Kidney (tissue), 14 donors: ENCODE measurements around the gene FCRL2. TPM values are rescaled to one million over a fixed set of nuclear protein-coding genes. Genes with fewer than 3 reads are reported as not detected.

Source experiments
- DNase-seq, 5 donors: peaks; one replicate each; pipeline ENCODE4 v3.0.0-alpha.2; 2013 to 2020
- FAIRE-seq: peaks from 2 replicates; lab custom pipeline; 2012; peaks lifted over from hg19 to GRCh38; lab: Jason Lieb, UNC
- H3K27ac ChIP-seq, 2 donors: one replicate each; pipeline ENCODE4 v1.7.0; 2013; ENCODE audit warnings: low read depth in 2 of 2, low read length in 2 of 2, inconsistent platforms in 1 of 2
- H3K27me3 ChIP-seq: one replicate; pipeline ENCODE4 v1.7.1; 2013; ENCODE audit warnings: low read length, inconsistent platforms; ENCODE audit not compliant: control insufficient read depth, insufficient read depth
- H3K36me3 ChIP-seq, 3 donors: one replicate each; pipeline versions ENCODE4 v1.7.0 to v1.7.1; 2013; ENCODE audit warnings: low read length in 3 of 3, control low read depth in 1 of 3, inconsistent platforms in 1 of 3; ENCODE audit not compliant: insufficient read depth in 3 of 3, control insufficient read depth in 2 of 3
- H3K4me1 ChIP-seq, 3 donors: one replicate each; pipeline versions ENCODE4 v1.7.0 to v1.7.1; 2013; ENCODE audit warnings: low read length in 3 of 3, inconsistent platforms in 1 of 3, low read depth in 1 of 3; ENCODE audit not compliant: control insufficient read depth in 2 of 3, insufficient read depth in 2 of 3
- H3K4me3 ChIP-seq, 3 donors: one replicate each; pipeline versions ENCODE4 v1.7.0 to v1.8.1; 2013; ENCODE audit warnings: low read length in 3 of 3, control low read depth in 1 of 3, inconsistent platforms in 1 of 3
- H3K9ac ChIP-seq, 3 donors: one replicate each; pipeline versions ENCODE4 v1.7.0 to v1.7.1; 2013; ENCODE audit warnings: low read length in 3 of 3, control low read depth in 1 of 3, inconsistent platforms in 1 of 3
- H3K9me3 ChIP-seq, 3 donors: one replicate each; pipeline versions ENCODE4 v1.7.0 to v1.7.1; 2013; ENCODE audit warnings: low read length in 3 of 3, control low read depth in 1 of 3, inconsistent platforms in 1 of 3; ENCODE audit not compliant: control insufficient read depth in 2 of 3, insufficient read depth in 1 of 3
- intact Hi-C: fragments of 100-400 bp; cut with DNase I; formaldehyde crosslinking; loops from one replicate; pipeline ENCODE4 v1.11.1; 2022
- polyA plus RNA-seq: library from polyadenylated mRNA; stranded (reverse); fragments of 350-450 nt; fragmentation: Illumina TruSeq; extraction: RNeasy Lipid Tissue Mini Kit (QIAGEN cat#74804); gene quantifications from one replicate; pipeline ENCODE4 v1.2.3, GENCODE V29; 2014; ENCODE audit warnings: low read depth, low replicate concordance; ENCODE audit not compliant: insufficient read depth
- total RNA-seq: library from RNA; stranded (reverse); fragmentation: NEBNext Ultra II Directional; extraction: Animal tissue kit (Norgen Biotek cat#: 25700); gene quantifications from one replicate; pipeline ENCODE4 v1.2.1, GENCODE V29; 2021
- TF ChIP-seq, protein P1 (sequence below): IDR thresholded peaks from 3 replicates; pipeline ENCODE4 v1.5.1; 2012; ENCODE audit warnings: mild to moderate bottlenecking, moderate library complexity, borderline replicate concordance; ENCODE audit not compliant: insufficient read depth; ENCODE audit errors: extremely low read depth
- donor health status: control.
- donor health status: control.
- donor health status: control.
- donor health status: control.
- donor health status: control.
- donor health status: DM: yes; HTN: yes; CAD: no.
- donor health status: Normal renal cell carcinoma (clear cell type).

FCRL2 gene
- total and polyA plus RNA-seq, 2 donors from 2014 or later, result 2.5 TPM; not detected in 1

DNA sequence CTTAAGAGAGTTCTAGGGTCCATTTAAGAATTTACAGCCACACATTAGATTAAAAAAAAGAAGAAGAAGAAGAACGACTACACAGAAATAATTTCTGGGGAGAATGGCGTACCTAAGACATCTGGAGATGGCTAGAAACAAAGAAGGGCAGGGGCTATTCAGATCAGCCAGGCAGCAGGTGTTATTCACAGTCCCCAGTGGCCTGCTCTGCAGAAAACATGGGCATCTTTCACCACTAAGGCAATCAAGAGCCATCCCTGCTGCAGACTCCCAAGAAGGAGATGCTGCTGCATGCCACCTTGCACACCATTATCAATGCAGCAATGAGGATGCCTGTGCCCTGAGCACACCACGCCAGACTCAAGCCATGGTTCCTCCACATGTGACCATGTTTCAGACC, 7.9 kb upstream of the FCRL2 start:
- H3K9me3 ChIP-seq, result no peaks in the 10 kb centered on the region
- no peak for DNase-seq
- H3K27ac ChIP-seq, result no peak overlapping the region
- TF ChIP-seq, protein P1, sequence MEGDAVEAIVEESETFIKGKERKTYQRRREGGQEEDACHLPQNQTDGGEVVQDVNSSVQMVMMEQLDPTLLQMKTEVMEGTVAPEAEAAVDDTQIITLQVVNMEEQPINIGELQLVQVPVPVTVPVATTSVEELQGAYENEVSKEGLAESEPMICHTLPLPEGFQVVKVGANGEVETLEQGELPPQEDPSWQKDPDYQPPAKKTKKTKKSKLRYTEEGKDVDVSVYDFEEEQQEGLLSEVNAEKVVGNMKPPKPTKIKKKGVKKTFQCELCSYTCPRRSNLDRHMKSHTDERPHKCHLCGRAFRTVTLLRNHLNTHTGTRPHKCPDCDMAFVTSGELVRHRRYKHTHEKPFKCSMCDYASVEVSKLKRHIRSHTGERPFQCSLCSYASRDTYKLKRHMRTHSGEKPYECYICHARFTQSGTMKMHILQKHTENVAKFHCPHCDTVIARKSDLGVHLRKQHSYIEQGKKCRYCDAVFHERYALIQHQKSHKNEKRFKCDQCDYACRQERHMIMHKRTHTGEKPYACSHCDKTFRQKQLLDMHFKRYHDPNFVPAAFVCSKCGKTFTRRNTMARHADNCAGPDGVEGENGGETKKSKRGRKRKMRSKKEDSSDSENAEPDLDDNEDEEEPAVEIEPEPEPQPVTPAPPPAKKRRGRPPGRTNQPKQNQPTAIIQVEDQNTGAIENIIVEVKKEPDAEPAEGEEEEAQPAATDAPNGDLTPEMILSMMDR, result no peak
- no peaks in the 10 kb centered on the region for H3K4me1 ChIP-seq
- intact Hi-C loops, result no loop called here
- no peaks in the 10 kb centered on the region for H3K27me3 ChIP-seq
- FAIRE-seq, result no peak
- H3K9ac ChIP-seq, result no peak overlapping the region
- no peak overlapping the region for H3K4me3 ChIP-seq
- H3K36me3 ChIP-seq, result no peaks in the 10 kb centered on the region

DNA sequence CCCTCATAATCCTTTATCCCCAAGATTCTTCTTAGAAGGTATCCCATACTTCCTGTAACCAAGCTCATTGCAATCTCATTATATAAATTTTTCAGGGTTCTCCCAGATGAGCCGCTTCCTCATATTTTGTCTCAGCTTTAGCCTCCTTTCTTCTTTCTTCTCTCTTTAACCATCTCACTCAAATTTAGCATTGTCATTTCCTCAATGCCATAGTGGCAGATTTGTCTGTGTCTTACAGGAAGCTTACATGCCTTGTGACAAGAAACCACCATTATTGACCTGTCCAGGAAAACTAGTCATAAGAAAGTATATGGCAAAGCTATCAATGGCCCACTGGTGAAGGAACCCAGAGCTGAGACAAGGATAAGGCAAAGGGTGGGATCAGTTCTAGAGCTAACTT, 6.0 kb upstream of the FCRL2 start:
- FAIRE-seq, result no peak
- intact Hi-C loops, result no loop called here

DNA sequence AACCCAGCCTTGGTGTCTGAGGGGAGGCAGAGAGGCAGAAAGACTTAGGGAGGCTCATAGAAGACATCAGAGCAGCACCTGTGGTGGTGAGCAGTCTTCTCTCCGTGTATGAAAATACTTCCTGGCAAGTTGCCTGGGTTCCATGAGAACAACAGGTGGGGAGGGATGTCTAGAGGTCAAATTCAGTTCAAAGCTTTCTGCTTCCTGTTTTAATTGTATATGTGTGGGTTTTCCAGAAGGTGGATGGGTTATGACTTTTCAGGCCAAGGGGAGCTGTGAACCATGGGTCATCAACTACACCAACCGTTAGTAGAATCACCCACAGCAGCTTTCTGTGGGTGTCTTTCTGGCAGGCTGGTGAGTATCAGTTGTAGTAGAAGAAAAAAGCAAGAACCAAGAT, 4.1 kb upstream of the FCRL2 start:
- no peak for FAIRE-seq
- intact Hi-C loops, result no loop called here
- no peak overlapping the region for H3K27ac ChIP-seq
- no peak overlapping the region for H3K9ac ChIP-seq
- TF ChIP-seq, protein P1, result no peak
- H3K36me3 ChIP-seq, result no peaks in the 10 kb centered on the region
- no peaks in the 10 kb centered on the region for H3K27me3 ChIP-seq
- H3K4me1 ChIP-seq, result no peaks in the 10 kb centered on the region
- no peaks in the 10 kb centered on the region for H3K9me3 ChIP-seq
- no peak for DNase-seq
- H3K4me3 ChIP-seq, result no peak overlapping the region

More for the DNA sequence above, 6.0 kb upstream of the FCRL2 start:
- no peaks in the 10 kb centered on the region for H3K36me3 ChIP-seq
- no peak overlapping the region for H3K27ac ChIP-seq
- no peak overlapping the region for H3K4me3 ChIP-seq
- no peaks in the 10 kb centered on the region for H3K4me1 ChIP-seq
- H3K9ac ChIP-seq, result no peak overlapping the region
- no peaks in the 10 kb centered on the region for H3K27me3 ChIP-seq
- no peak for DNase-seq
- TF ChIP-seq, protein P1, result no peak
- no peaks in the 10 kb centered on the region for H3K9me3 ChIP-seq
